PC-3 (cell line): ENCODE data around the gene EPB41L1. TPM values are rescaled to one million over a fixed set of nuclear protein-coding genes. Genes with fewer than 3 reads are reported as not detected.

Source experiments
- ATAC-seq: fragments of 200-7000 bp; cut with Tn5 transposase; 2 replicates; pipeline ENCODE4 v1.9.1; 2020; ENCODE audit warnings: mild to moderate bottlenecking, moderate library complexity
- BruUV-seq: library from RNA; stranded (reverse); fragments of 400-500 nt; replicated peaks from 2 replicates; lab custom pipeline; 2021; lab: Mats Ljungman, UMichigan
- CTCF ChIA-PET: fragments of 300-600 bp; sonication (Branson Sonifier 250); formaldehyde crosslinking; loops from one replicate; lab custom pipeline; 2022; ENCODE audit warnings: antibody characterized with exemption; lab: Charles Lee
- POLR2A ChIA-PET: fragments of 300-600 bp; sonication (Branson Sonifier 250); formaldehyde crosslinking; loops from one replicate; lab custom pipeline; 2022; ENCODE audit warnings: antibody characterized with exemption; ENCODE audit not compliant: unreplicated experiment; lab: Charles Lee
- DNase-seq: peaks from one replicate; pipeline ENCODE4 v3.0.0-alpha.2; 2015
- H2AFZ ChIP-seq: fragments of 300-600 bp; sonication (generic); 2 replicates; pipeline ENCODE4 v1.6.0; 2016; ENCODE audit warnings: antibody characterized with exemption, low read length
- H3F3A ChIP-seq: fragments of 300-600 bp; sonication (generic); one replicate; pipeline ENCODE4 v1.6.0; 2017; ENCODE audit warnings: antibody characterized with exemption, low read length, control low read depth, mild to moderate bottlenecking; ENCODE audit not compliant: unreplicated experiment
- H3K27ac ChIP-seq: fragments of 300-600 bp; sonication (generic); 2 replicates; pipeline ENCODE4 v1.5.1; 2016; ENCODE audit warnings: mild to moderate bottlenecking, low read length
- H3K27me3 ChIP-seq: fragments of 300-600 bp; sonication (generic); 2 replicates; pipeline ENCODE4 v1.6.1; 2016; ENCODE audit warnings: low read length, mixed read lengths
- H3K36me3 ChIP-seq: fragments of 300-600 bp; sonication (generic); 2 replicates; pipeline ENCODE4 v1.6.1; 2016; ENCODE audit warnings: low read depth, mixed run types, low read length, mixed read lengths
- H3K4me1 ChIP-seq: fragments of 300-600 bp; sonication (generic); 2 replicates; pipeline ENCODE4 v1.5.1; 2016; ENCODE audit warnings: low read length; ENCODE audit not compliant: insufficient read depth
- H3K4me2 ChIP-seq: fragments of 300-600 bp; sonication (generic); 2 replicates; pipeline ENCODE4 v1.6.0; 2016; ENCODE audit warnings: low read length
- H3K4me3 ChIP-seq: fragments of 300-600 bp; sonication (generic); 2 replicates; pipeline ENCODE4 v1.5.1; 2016; ENCODE audit warnings: mild to moderate bottlenecking, low read length, mixed read lengths
- H3K79me2 ChIP-seq: fragments of 300-600 bp; sonication (generic); 2 replicates; pipeline ENCODE4 v1.6.1; 2017; ENCODE audit warnings: low read length, mixed read lengths
- H3K9ac ChIP-seq: fragments of 300-600 bp; sonication (generic); 2 replicates; pipeline ENCODE4 v1.6.0; 2016; ENCODE audit warnings: mild to moderate bottlenecking, low read length
- H3K9me2 ChIP-seq: fragments of 300-600 bp; sonication (generic); replicated peaks from 2 replicates; pipeline ENCODE4 v1.6.1; 2016; ENCODE audit warnings: mixed run types, low read length, mixed read lengths
- H3K9me3 ChIP-seq: fragments of 300-600 bp; sonication (generic); 2 replicates; pipeline ENCODE4 v1.6.1; 2016; ENCODE audit warnings: low read length, mixed read lengths
- H4K20me1 ChIP-seq: fragments of 300-600 bp; sonication (generic); 2 replicates; pipeline ENCODE4 v1.6.1; 2016; ENCODE audit warnings: low read length, mixed read lengths
- CTCF ChIP-seq: fragments of 300-600 bp; sonication (generic); conservative IDR thresholded peaks from 2 replicates; pipeline ENCODE4 v1.5.1; 2017; ENCODE audit warnings: antibody characterized with exemption, low read depth, mild to moderate bottlenecking, low read length
- EZH2 ChIP-seq: fragments of 300-600 bp; sonication (generic); IDR thresholded peaks from one replicate; pipeline ENCODE4 v1.6.1; 2017; ENCODE audit warnings: antibody characterized with exemption, mild to moderate bottlenecking, low read length; ENCODE audit not compliant: unreplicated experiment
- EZH2phosphoT487 ChIP-seq: fragments of 300-600 bp; sonication (generic); IDR thresholded peaks from 2 replicates; pipeline ENCODE4 v1.6.1; 2018; ENCODE audit warnings: mild to moderate bottlenecking, antibody characterized with exemption, low read length, borderline replicate concordance
- intact Hi-C: fragments of 100-400 bp; cut with micrococcal nuclease; formaldehyde crosslinking; loops from 2 replicates; pipeline ENCODE4 v1.9.0; 2023
- total RNA-seq: library from RNA; depleted of rRNA; stranded (reverse); fragments of >200 nt; gene quantifications from 2 replicates; pipeline ENCODE4 v1.2.3, GENCODE V29; 2014

The EPB41L1 gene
- total RNA-seq, 1 experiment from 2014 or later, result 48.2 TPM

- Histone ChIP-seq H3K9me3 (no peaks in the 10 kb centered on the region), H3K4me3 (no peak overlapping the region), H3K79me2 (no peaks in the 10 kb centered on the region), H3K4me2 (no peak overlapping the region), H3K9ac (no peak overlapping the region), H4K20me1 (no peaks in the 10 kb centered on the region), H3K27ac (no peak overlapping the region), H3F3A (no peaks in the 10 kb centered on the region), H3K9me2 (no peaks in the 10 kb centered on the region), H2AFZ (no peak overlapping the region), H3K4me1 (no peaks in the 10 kb centered on the region), H3K27me3 (no peaks in the 10 kb centered on the region), H3K36me3 (peaks cover 8% of the 10 kb centered on the region; the same call in 1 of the 2 replicates)
- POLR2A ChIA-PET, result no interaction called here
- intact Hi-C loops, result no loop called here
- CTCF ChIA-PET, result interaction anchor here (0.5 kb wide), 1 partner anchor 1576 kb away, joined by 4 read pairs; no protein-coding TSS in a partner anchor
- ATAC-seq (no peak), DNase-seq (no peak)
- BruUV-seq, result no TSS peak
- TF ChIP-seq EZH2phosphoT487 (no peak), CTCF (no peak), EZH2 (no peak)
Measured at GRCh38 chr20:36196676-36197075, 42.1 kb downstream of the EPB41L1 start.

- intact Hi-C loops, result no loop called here
- Histone ChIP-seq H3K36me3 (peaks cover 8% of the 10 kb centered on the region; the same call in 1 of the 2 replicates), H3F3A (no peaks in the 10 kb centered on the region), H3K4me1 (no peaks in the 10 kb centered on the region), H3K27ac (no peak overlapping the region), H3K9me3 (no peaks in the 10 kb centered on the region), H3K27me3 (no peaks in the 10 kb centered on the region), H3K9me2 (no peaks in the 10 kb centered on the region), H4K20me1 (no peaks in the 10 kb centered on the region), H3K4me2 (no peak overlapping the region), H3K79me2 (no peaks in the 10 kb centered on the region), H2AFZ (no peak overlapping the region), H3K9ac (no peak overlapping the region), H3K4me3 (no peak overlapping the region)
- DNase-seq (peak; percentile 10), ATAC-seq (peak; percentile 28)
- TF ChIP-seq EZH2phosphoT487 (no peak), CTCF (no peak), EZH2 (no peak)
- CTCF ChIA-PET, result no interaction called here
- no TSS peak for BruUV-seq
- POLR2A ChIA-PET, result no interaction called here
Measured at GRCh38 chr20:36197271-36197670, 42.7 kb downstream of the EPB41L1 start.
